T-helper 1 cell (primary cell): ENCODE results near the gene ZEB1.
A peak's percentile ranks its signal among the peaks of the same experiment; 100 is the strongest.
"Not testable (repeated sequence)": the region's sequence is repeated elsewhere in the genome, so short reads cannot be mapped to it uniquely, and the experiment has no call there.

Experiments
- DNase-seq, 5 donors: peaks; one replicate each; pipeline ENCODE4 v3.0.0-alpha.2; 2012 to 2020

Gene ZEB1

DNA sequence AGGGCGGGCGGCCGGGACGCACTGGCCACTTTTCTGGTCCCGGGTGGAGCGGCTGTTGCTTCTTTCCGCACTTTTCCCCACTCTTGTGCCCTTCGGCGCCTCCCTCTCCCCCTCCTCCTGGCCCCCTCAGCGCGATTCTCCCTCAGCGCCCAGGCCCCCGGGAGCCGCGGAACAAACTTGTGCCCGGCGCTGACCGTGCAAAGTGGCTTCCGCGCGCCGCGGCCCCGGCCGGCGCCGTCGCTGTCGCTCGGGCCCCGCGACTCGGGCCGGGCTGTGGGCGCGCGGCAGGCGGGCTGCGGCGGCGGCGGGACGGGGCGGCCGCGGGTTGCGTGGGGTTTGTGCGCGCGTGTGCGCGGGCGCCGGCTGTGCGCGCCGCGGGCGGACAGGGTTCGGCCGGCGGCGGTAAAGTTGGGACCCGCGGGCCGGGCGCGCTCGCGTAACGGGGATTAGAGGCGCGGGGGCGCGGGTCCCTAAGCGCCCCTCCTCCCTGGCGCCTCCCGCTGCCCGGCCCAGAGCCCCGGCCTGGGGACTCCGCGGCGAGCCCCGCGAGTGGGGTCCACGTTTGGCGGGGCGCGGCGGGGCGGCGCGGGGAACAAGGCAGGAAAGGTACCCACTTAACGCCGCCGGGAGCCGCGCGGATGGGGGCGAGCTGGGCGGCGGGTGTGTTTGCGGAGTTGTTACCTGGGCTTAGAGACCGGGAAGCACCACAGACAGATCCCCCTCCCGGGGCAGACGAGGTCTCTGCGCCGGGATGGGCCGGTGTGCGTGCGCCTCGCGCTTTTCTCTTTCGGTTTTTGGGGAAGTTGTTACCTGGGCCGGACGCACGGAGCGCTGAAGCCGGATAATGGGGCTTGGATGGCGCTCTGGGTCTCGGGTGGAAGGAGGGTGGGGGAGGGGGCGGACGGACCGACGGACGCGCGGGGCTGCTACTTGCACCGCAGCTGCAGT lies 860 bp downstream of the ZEB1 start:
- DNase-seq: peak; percentile 21 to 65 (median 39)

- DNase-seq: peak in 4 of 5 donors; percentile 10 to 37 (median 21)
These were observed 1.7 kb downstream of the ZEB1 start for GRCh38 chr10:31320550-31321211.

DNA sequence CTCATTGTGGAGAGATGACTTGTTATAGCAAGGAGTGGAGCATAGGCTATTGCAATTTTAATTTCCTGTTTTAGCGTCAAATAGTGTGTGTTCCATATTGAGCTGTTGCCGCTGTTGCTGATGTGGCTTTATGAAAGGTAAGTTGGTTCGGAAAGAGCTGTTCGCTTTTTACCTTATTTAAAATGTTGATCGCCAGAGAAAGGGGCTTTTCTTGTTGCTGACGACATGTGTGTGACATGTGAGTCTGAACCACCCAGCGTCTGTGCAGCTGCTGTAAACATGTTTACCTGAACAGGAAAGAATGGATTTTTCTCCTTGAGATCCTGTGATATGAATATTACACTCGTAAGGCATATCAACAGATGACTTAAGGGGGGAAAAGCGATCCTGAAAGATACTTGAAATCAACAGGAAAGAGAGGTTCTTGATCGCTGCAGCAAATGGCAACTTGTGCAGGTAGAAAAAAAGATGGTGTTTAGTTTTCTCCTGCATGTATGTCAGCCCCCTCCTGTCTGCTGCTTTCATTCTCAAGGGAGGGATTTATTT lies 2.5 kb downstream of the ZEB1 start:
- DNase-seq: peak; percentile 8 to 54 (median 39)

- peak in 1 of 5 donors; percentile 32 for DNase-seq
These were observed 3.6 kb downstream of the ZEB1 start for GRCh38 chr10:31322647-31323046.

DNA sequence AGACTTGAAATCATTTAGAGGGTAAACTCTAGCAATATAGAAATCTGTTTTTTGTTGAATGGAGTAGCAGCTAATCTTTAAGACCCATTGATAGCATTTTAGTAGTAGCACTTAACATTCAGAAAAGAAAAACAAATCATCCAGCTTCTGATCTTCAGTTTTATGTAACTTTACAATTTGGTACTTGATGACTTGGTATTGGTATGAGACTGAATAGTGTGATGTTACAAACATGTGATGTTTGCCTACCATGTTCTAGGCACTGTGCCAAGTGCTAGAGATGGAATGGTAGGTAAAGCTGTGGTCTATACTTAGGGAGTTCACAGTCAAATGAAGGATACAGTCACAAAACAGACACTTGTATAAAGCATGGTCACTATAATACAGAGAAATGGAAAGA lies 21.3 kb downstream of the ZEB1 start:
- DNase-seq: no peak

GRCh38 chr10:31341552-31341951 lies 22.5 kb downstream of the ZEB1 start:
- DNase-seq: no peak

DNA sequence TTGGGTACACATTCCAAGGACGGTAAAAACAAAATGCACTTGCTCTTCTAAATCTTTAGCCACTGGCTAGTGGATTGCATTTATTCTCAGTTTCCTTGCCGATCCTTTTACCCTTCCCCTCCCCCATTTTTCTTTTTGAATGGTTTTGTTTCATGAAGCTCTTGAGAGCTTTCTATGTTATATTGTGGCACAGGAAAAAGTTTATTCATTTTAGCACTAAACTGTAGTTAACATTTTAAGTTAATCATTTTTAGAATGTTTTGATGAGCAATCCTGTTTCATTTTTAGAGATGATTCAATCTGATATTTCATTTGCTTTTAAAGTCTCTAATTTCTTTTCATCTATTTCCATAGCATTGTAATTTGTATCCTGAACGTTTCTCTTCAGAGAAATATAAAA lies 24.0 kb downstream of the ZEB1 start:
- peak in 1 of 5 donors; percentile 46 for DNase-seq

DNA sequence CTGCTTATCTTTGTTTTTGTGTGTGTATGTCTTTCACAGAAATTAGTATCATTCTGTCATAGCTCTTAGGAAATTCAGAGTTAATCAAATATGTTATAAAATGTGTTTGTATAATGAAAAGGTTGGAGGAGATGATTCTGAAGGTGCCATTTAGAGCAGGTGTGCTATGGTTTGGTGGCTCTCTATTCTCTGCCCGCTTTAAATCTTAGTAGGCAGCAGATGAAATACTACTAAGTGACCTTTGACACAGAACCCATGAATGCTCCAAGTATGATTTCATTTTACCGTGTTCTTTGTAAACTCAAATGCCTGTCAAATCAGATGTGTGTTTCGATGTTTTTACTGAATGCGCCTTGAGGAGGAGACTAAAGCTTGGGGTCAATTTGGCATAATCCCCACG lies 24.5 kb downstream of the ZEB1 start:
- DNase-seq: no peak

- DNase-seq: no peak
These were observed 26.9 kb downstream of the ZEB1 start for GRCh38 chr10:31345886-31346285.

GRCh38 chr10:31346953-31347352 lies 27.9 kb downstream of the ZEB1 start:
- no peak for DNase-seq

DNA sequence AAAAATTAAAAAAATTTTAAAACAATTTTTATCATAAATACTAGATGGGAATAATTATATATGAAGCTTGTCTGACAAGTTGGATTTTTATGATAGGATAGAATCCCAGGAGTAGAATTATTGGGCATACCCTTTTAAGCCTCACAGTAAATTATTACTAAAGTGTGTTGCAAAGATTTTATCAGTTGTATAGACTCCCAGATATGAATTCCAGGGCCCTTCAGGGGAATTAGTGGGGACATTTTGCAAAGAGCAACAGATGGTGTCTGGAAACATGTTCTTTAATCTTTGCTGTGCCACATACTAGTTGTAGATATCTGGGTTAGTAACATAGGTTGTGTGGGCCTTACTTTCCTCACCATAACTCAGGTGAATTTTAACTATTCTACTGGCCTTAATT lies 28.7 kb downstream of the ZEB1 start:
- DNase-seq: no peak

DNA sequence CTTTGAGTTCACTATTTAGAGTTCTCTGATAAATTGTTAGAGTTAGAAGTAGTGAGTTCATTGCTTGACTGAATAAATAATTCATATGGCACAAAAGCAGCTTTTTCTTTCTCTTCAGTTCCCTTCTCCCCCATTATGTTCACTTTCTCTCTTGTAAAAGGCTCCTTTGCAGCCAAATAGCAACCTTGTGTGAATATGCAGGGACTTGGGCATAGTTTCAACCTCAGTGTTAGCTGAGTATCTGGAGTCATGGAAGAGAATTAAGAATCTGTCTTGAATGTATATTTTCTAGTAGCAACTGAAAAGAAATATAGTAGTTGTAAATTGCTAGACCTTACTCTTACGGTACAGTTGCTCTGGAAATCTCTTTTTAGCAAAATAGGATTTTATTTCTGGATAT lies 31.9 kb downstream of the ZEB1 start:
- no peak for DNase-seq

DNA sequence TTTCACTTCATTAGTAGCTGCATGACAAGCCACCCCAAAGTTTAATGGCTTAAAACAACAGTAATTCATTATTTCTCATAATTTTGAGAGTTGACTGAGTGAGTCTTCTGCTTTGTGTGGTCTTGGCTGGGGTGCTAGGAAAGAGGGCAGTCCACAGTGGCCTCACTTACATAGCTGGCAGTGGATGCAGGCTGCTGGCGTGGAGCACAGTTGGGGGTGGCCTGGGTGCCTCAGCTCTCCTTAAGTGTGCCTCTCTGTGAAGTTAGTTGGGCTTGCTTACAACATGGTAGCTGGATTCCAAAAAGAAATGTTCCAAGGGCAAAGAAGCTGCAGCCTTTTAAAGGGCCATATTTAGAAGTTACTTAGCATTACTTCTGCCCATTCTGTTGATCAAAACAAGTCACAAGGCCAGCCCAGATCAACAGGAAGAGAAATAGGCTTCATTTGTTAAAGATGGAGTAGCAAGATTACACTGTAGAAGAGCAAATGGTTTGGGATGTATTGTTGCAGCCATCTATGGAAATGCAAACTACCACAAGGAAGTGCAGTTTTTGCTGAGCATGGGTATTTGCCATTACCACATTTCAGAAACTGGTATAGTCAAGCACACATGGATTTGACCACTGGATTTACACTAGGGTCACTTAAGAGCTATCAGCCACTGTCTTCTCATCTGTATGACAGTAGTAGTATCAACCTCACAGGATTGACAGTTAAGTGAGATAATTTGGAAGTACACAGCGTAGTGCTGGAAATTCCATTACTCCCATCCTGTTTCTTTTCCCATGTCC lies 33.6 kb downstream of the ZEB1 start:
- DNase-seq: no peak

- DNase-seq: peak in 1 of 5 donors; percentile 70
These were observed 34.6 kb downstream of the ZEB1 start for GRCh38 chr10:31353574-31353973.

DNA sequence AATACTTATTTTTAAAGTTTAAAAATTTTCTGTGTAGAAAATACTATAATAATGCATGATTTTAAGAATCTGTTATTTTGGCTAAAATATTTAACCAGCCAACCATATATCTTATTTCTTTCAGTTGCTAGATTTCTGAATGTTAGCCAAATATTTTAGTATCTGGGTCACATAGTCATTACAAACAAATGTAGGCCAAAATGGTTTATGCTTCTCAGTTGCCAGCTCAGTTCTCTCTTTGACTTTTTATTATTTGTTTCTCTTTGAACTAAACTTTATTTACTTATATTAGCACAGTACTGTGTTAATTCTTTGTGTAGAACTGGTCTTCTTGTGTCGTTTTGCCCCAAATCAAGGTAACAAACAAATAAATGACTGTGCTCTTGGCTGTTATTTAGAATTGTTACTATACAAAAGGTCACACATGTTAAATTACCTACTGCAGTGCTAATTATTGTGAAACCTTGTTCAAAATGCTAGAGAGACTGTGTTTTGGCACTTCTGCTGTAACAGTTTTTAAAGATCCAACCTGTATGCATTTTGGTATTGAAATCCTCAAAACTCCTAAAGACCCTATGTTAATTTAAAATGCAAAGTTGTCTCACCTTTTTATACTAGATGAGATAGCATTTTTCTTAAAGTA lies 39.8 kb downstream of the ZEB1 start:
- DNase-seq: no peak

DNA sequence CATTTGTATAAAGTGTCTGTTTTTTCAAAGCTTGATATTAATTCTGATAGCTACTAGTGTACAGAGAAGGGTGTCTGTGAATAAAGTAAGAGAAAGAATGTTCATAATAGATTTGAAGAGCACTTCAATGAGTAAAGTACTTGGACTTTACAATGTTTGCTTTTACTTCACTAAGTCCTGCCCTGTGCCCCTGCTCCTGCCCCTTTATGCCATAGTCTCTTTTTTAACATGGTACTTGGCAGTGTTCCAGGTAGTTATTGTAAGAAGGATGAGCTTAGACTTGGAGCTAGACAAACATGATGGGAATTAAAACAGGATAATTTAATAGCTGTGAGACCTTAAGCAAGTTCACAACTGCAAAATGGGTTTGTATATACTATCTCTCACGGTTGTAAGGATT lies 41.0 kb downstream of the ZEB1 start:
- no peak for DNase-seq

GRCh38 chr10:31361475-31361874 lies 42.5 kb downstream of the ZEB1 start:
- not testable (repeated sequence) for DNase-seq

- DNase-seq: no peak
These were observed 43.1 kb downstream of the ZEB1 start for GRCh38 chr10:31362023-31362641.

GRCh38 chr10:31363696-31364095 lies 44.7 kb downstream of the ZEB1 start:
- not testable (repeated sequence) for DNase-seq

GRCh38 chr10:31364238-31364637 lies 45.2 kb downstream of the ZEB1 start:
- not testable (repeated sequence) for DNase-seq

DNA sequence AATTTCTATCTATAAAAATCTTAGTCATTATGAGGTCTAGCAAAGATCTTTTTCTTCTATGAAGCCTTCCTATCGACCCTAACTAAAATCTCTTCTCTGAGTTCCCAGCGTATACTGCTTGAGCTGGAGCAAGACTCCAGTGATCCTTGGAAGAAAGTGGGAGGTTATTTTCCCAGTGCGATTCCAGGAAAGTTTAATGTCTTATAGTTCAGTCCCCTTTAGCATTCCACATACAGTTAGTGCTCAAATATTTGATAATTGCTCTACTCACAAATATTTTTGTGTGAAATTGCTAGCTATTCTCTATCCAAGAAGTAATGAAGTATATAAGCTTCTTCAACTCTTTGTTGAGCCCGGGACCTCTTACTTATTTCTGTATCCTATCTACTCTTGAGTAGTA lies 47.7 kb downstream of the ZEB1 start:
- DNase-seq: no peak

GRCh38 chr10:31368724-31369123 lies 49.7 kb downstream of the ZEB1 start:
- no peak for DNase-seq
